Stimulated activated CD4-positive, alpha-beta T cell treated with anti-CD3 and anti-CD28 coated beads, Interleukin-4, amount 100 ng/mL, for 1 hour (primary cell): ENCODE data around the gene NANOS2.
"Not testable (repeated sequence)": the region's sequence is repeated elsewhere in the genome, so short reads cannot be mapped to it uniquely, and the experiment has no call there.

Source experiments
- DNase-seq: peaks from one replicate; pipeline ENCODE4 v3.0.0-alpha.2; 2020

The NANOS2 gene

GRCh38 chr19:45872095-45872919 is 42.3 kb downstream of the NANOS2 start:
- DNase-seq: no peak

GRCh38 chr19:45870798-45871197 is 43.8 kb downstream of the NANOS2 start:
- no peak for DNase-seq

GRCh38 chr19:45867241-45867640 is 47.3 kb downstream of the NANOS2 start:
- not testable (repeated sequence) for DNase-seq

GRCh38 chr19:45866400-45867176 is 48.0 kb downstream of the NANOS2 start:
- DNase-seq: no peak

- DNase-seq: no peak
Measured at GRCh38 chr19:45865269-45865948, 49.2 kb downstream of the NANOS2 start.

GRCh38 chr19:45864629-45865082 is 49.9 kb downstream of the NANOS2 start:
- no peak for DNase-seq

- DNase-seq: peak; percentile 60
Measured at GRCh38 chr19:45863840-45864628, 50.5 kb downstream of the NANOS2 start, which contains the start of gene FOXA3. TSS of gene FOXA3 (plus strand) at chr19:45864326. CDS start at chr19:45864457, 131 bp downstream.

- DNase-seq: no peak
Measured at GRCh38 chr19:45863335-45863839, 51.2 kb downstream of the NANOS2 start.
